AG09309 (cell line): ENCODE results near the gene PXT1.
"Not testable (repeated sequence)": the region's sequence is repeated elsewhere in the genome, so short reads cannot be mapped to it uniquely, and the experiment has no call there.

ENCODE experiments used
- DNase-seq: peaks from one replicate; pipeline ENCODE4 v3.0.0-alpha.2; 2010; ENCODE audit warnings: low read depth
- H3K4me3 ChIP-seq: 2 replicates; pipeline ENCODE4 v1.5.1; 2011; ENCODE audit warnings: mild to moderate bottlenecking, low read depth, low read length, moderate library complexity; ENCODE audit not compliant: control insufficient read depth
- CTCF ChIP-seq: IDR thresholded peaks from 2 replicates; pipeline ENCODE4 v1.5.1; 2011; ENCODE audit warnings: mild to moderate bottlenecking, low read depth, low read length, inconsistent platforms; ENCODE audit not compliant: insufficient read depth, control insufficient read depth; ENCODE audit errors: missing control alignments

The PXT1 gene

GRCh38 chr6:36418558-36418957 lies 24.1 kb downstream of the PXT1 start:
- no peak for DNase-seq
- no peak overlapping the region for H3K4me3 ChIP-seq
- no peak for TF ChIP-seq CTCF

- no peak overlapping the region for H3K4me3 ChIP-seq
- DNase-seq = no peak
- no peak for TF ChIP-seq CTCF
These were observed 28.2 kb downstream of the PXT1 start for GRCh38 chr6:36414481-36414880.

- no peak for TF ChIP-seq CTCF
- no peak overlapping the region for H3K4me3 ChIP-seq
- no peak for DNase-seq
These were observed 28.9 kb downstream of the PXT1 start for GRCh38 chr6:36413489-36414480.

- not testable (repeated sequence) for H3K4me3 ChIP-seq
These were observed 32.9 kb downstream of the PXT1 start for GRCh38 chr6:36409718-36410117.

GRCh38 chr6:36404164-36404563 lies 38.5 kb downstream of the PXT1 start:
- TF ChIP-seq CTCF = no peak
- no peak for DNase-seq

More at GRCh38 chr6:36409718-36410117, 32.9 kb downstream of the PXT1 start:
- not testable (repeated sequence) for DNase-seq

GRCh38 chr6:36402481-36402880 lies 40.2 kb downstream of the PXT1 start:
- DNase-seq = no peak
- TF ChIP-seq CTCF = no peak
- no peak overlapping the region for H3K4me3 ChIP-seq

More at GRCh38 chr6:36404164-36404563, 38.5 kb downstream of the PXT1 start:
- no peak overlapping the region for H3K4me3 ChIP-seq

- TF ChIP-seq CTCF = no peak
- no peak for DNase-seq
- H3K4me3 ChIP-seq = no peak overlapping the region
These were observed 42.7 kb downstream of the PXT1 start for GRCh38 chr6:36399970-36400369.
